ENCODE data around the gene HPDL. TPM values are rescaled to one million over a fixed set of nuclear protein-coding genes. Genes with fewer than 3 reads are reported as not detected.
A peak's percentile ranks its signal among the peaks of the same experiment; 100 is the strongest.

The HPDL gene
- total RNA-seq, 4 donors from 2014 or later = 4.0 to 4.8 (median 4.6) TPM

DNA sequence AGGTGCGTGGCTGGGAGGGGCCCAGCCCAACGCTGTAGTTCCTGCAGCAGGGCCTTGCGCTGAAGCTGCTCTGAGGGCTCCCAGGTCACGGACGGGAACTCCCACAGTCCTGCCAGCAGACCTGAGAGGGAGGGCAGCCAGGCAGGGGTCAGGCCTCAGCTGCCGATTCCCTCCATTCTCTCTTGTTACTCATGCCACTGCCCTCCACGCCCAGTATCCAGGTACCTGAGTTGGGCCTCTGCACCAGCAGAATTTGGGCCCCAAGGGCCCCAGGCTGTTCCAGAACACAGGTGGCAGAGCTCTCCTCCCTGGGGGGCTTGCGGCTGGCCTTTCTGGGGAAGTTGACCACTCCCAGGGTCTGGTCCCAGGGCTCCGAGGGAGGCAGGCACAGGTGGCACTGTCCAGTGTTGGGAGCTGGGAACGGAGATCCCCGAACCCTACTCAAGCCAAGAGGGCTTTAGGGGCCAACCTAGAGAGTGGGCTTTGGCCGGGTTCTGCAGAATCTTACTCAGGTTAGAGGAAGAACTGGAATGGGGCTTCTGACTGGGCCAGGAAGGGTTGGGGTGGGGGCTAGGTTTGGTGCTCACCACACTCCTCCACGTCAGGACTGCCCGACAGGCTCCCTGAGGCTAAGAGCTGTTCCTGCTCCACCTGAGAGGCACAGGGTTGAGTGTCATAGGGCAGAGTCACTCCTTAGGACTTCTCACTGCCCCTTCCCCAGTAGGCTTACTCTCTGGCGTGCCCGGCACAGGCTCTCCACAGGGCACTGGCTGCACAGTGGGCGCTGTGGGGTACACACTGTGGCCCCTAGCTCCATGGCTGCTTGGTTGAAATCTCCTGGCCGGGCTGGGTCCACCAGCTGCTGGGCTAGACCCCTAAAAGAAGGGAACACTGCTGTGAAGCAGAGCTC is 5.0 kb downstream of the HPDL start:
- Histone ChIP-seq H3K27me3 (no peaks in the 10 kb centered on the region), H3K27ac (no peak overlapping the region), H3K4me3 (no peak overlapping the region), H3K9me3 (no peaks in the 10 kb centered on the region), H3K36me3 (peaks cover 3 to 54% (median 6%) of the 10 kb centered on the region in 3 donors), H3K4me1 (peaks cover 12 to 47% (median 19%) of the 10 kb centered on the region in 3 donors)
- DNase-seq = no peak
- WGBS, 2 donors = 93 to 94% methylated on average over 3 to 7 of the region's 18 CpGs
- intact Hi-C loops (cut with DNase I) = no loop called here
- TF ChIP-seq, protein P1, sequence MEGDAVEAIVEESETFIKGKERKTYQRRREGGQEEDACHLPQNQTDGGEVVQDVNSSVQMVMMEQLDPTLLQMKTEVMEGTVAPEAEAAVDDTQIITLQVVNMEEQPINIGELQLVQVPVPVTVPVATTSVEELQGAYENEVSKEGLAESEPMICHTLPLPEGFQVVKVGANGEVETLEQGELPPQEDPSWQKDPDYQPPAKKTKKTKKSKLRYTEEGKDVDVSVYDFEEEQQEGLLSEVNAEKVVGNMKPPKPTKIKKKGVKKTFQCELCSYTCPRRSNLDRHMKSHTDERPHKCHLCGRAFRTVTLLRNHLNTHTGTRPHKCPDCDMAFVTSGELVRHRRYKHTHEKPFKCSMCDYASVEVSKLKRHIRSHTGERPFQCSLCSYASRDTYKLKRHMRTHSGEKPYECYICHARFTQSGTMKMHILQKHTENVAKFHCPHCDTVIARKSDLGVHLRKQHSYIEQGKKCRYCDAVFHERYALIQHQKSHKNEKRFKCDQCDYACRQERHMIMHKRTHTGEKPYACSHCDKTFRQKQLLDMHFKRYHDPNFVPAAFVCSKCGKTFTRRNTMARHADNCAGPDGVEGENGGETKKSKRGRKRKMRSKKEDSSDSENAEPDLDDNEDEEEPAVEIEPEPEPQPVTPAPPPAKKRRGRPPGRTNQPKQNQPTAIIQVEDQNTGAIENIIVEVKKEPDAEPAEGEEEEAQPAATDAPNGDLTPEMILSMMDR (IDR thresholded peaks at IDR 0.05) = no peak
- TF ChIP-seq POLR2A (IDR thresholded peaks at IDR 0.05) = no peak

DNA sequence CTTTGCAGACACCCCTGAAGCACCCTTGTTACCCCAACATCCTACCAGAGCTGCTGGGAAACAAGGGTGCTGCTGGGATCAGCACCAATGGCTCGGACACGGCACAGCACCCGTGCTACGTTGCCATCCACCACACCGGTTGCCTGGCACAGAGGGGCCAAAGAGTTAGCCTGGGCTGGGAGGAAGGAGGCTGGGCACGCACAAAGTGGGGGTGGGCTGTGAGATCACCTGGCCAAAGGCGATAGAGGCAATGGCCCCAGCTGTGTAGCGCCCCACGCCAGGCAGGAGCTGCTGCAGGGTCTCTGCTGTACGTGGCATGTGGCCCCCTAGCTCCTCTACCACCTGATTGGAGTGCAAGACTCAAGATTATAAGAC is 5.6 kb downstream of the HPDL start:
- intact Hi-C loops (cut with DNase I) = no loop called here
- no peak overlapping the region for H3K27ac ChIP-seq
- 92% methylated on average over 5 of the region's 10 CpGs; no CpG with 5 or more reads in 1 of the 2 donors for WGBS, 2 donors
- H3K9me3 ChIP-seq = no peaks in the 10 kb centered on the region
- peaks cover 8 to 41% (median 13%) of the 10 kb centered on the region in 3 donors for H3K4me1 ChIP-seq
- TF ChIP-seq POLR2A (IDR thresholded peaks at IDR 0.05) = no peak
- TF ChIP-seq, protein P1 (IDR thresholded peaks at IDR 0.05) = no peak
- no peaks in the 10 kb centered on the region for H3K27me3 ChIP-seq
- no peak for DNase-seq
- H3K36me3 ChIP-seq = peaks cover 3 to 54% (median 6%) of the 10 kb centered on the region in 3 donors
- H3K4me3 ChIP-seq = no peak overlapping the region

DNA sequence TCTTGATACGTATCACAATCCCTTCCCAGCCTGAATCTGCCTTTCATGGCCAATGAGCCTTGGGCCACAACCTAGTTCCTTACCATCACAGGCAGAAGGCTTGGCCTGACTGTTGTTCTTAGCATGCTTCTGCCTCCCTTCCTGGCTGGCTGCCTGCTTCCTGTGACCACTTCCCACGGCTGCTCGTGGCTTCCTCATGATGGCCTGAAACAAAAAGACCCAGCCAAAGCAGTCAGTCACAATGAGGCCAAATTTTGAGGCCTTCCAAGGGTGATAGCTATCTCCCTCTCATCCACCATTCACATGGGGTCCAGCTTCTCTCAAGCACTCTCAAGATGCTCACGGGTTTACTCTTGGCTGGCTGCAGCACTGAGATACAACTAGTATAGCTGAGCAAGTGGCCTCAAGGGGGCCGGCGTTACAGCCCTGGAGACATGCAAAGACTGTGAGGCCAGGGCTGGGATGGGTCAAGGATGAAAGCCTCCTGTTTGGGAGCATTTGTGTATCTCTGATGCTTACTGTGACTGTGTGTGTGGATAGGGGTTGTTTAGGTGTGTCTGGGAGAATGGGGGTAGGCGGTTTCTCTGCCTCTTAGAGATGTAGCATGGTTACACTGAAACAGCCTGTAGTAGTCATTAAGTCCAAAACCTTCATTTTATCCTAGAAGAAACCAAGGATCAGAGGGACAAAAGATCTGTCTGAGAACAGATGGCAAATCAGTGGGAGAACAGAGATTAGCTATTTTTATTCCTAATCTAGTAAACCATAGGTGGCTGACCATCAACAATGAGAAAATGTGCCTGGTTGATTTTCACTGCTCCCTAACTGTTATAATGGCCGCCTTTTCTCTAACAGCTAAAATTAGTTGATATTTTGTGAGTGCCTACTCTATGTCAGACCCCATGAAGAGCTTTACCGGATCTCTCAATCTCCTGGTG is 7.9 kb downstream of the HPDL start:
- no peaks in the 10 kb centered on the region for H3K9me3 ChIP-seq
- H3K27ac ChIP-seq = peak overlapping the region in 3 of 4 donors; percentile 14 to 46 (median 28)
- no peak for DNase-seq
- TF ChIP-seq POLR2A (IDR thresholded peaks at IDR 0.05) = no peak
- TF ChIP-seq, protein P1 (IDR thresholded peaks at IDR 0.05) = no peak
- intact Hi-C loops (cut with DNase I) = no loop called here
- H3K27me3 ChIP-seq = no peaks in the 10 kb centered on the region
- peaks cover 2 to 29% (median 6%) of the 10 kb centered on the region in 3 donors for H3K4me1 ChIP-seq
- H3K4me3 ChIP-seq = no peak overlapping the region
- WGBS, 2 donors = 77 to 95% methylated on average over 4 to 8 of the region's 9 CpGs
- H3K36me3 ChIP-seq = peaks cover 3 to 47% (median 6%) of the 10 kb centered on the region in 3 donors

DNA sequence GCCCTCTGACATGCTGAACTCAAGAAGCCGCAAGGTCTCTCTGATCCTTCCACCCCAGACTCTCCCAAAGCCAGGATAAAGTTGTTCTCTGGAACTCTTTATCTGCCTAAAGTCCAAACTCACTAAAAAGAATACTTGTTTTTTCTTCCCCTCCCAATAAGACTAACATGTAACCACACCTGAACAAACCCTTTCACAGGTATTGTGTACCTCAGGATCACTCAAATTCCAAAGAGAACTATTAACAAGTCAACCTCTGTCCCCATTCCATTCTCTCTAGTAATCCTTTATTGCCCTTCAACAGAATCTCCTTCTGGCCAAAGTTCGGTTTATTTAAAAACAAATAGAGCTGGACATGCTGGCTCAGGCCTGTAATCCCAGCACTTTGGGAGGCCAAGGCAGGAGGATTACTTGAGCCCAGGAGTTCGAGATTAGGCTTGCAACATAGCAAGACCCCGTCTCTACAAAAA is 9.2 kb downstream of the HPDL start:
- H3K27ac ChIP-seq = peak overlapping the region in 2 of 4 donors; percentile 11 to 46
- 69 to 100% methylated on average over 2 to 4 of the region's 4 CpGs for WGBS, 2 donors
- H3K4me1 ChIP-seq = peaks cover 5 to 32% (median 9%) of the 10 kb centered on the region in 3 donors
- intact Hi-C loops (cut with DNase I) = no loop called here
- TF ChIP-seq, protein P1 (IDR thresholded peaks at IDR 0.05) = no peak
- no peak for TF ChIP-seq POLR2A (IDR thresholded peaks at IDR 0.05)
- DNase-seq = no peak
- H3K36me3 ChIP-seq = peaks cover 3 to 38% (median 6%) of the 10 kb centered on the region in 3 donors
- no peaks in the 10 kb centered on the region for H3K27me3 ChIP-seq
- H3K9me3 ChIP-seq = no peaks in the 10 kb centered on the region
- H3K4me3 ChIP-seq = no peak overlapping the region

Measured in esophagus squamous epithelium (tissue), 5 donors.